Neural cell (in vitro differentiated cells): ENCODE data around the gene RCAN1.

ENCODE experiments used
- POLR2AphosphoS5 ChIP-seq: IDR thresholded peaks from 2 replicates; pipeline ENCODE4 v1.6.1; 2012
- TF ChIP-seq, protein P1 (sequence below): fragments of 450-650 bp; IDR thresholded peaks from 2 replicates; pipeline ENCODE4 v1.5.1; 2014; ENCODE audit warnings: antibody characterized with exemption, mild to moderate bottlenecking, moderate library complexity; ENCODE audit not compliant: poor library complexity, severe bottlenecking

DNA sequence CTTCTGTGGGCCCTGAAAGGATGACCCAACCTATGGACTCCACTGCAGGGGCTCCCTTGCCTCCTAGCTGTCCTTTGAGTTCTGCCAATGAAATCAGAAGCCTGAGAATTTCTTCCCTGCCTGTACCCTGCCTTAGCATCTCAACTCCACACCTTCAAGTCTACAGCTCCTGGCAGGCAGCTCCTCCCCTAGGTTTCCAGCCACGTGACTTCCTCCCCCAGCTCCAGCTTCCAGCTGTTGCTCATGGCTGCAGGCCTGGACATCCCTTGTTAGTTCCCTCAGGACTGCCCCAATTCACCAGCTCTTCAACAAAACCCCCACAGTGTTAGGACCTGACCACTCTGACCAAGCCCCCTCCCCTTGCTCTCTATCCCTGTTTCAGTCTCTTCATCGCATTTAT lies 2.4 kb downstream of the RCAN1 start:
- TF ChIP-seq, protein P1, sequence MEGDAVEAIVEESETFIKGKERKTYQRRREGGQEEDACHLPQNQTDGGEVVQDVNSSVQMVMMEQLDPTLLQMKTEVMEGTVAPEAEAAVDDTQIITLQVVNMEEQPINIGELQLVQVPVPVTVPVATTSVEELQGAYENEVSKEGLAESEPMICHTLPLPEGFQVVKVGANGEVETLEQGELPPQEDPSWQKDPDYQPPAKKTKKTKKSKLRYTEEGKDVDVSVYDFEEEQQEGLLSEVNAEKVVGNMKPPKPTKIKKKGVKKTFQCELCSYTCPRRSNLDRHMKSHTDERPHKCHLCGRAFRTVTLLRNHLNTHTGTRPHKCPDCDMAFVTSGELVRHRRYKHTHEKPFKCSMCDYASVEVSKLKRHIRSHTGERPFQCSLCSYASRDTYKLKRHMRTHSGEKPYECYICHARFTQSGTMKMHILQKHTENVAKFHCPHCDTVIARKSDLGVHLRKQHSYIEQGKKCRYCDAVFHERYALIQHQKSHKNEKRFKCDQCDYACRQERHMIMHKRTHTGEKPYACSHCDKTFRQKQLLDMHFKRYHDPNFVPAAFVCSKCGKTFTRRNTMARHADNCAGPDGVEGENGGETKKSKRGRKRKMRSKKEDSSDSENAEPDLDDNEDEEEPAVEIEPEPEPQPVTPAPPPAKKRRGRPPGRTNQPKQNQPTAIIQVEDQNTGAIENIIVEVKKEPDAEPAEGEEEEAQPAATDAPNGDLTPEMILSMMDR, result no peak
- no peak for TF ChIP-seq POLR2AphosphoS5
